Stimulated activated CD8-positive, alpha-beta memory T cell treated with anti-CD3 and anti-CD28 coated beads, Interleukin-7, amount 100 ng/mL, for 24 hours (primary cell): ENCODE results near the gene IPO4.

Source experiments
- DNase-seq: peaks from one replicate; pipeline ENCODE4 v3.0.0-alpha.2; 2020; ENCODE audit warnings: low read depth

IPO4 gene

GRCh38 chr14:24131549-24131966 is 57.1 kb downstream of the IPO4 start:
- DNase-seq, result no peak

GRCh38 chr14:24130717-24131548 is 57.7 kb downstream of the IPO4 start:
- DNase-seq, result no peak

- DNase-seq, result no peak
Observed at GRCh38 chr14:24130380-24130716, 58.3 kb downstream of the IPO4 start, which contains the start of gene FITM1. TSS of gene FITM1 (plus strand) at chr14:24130659. CDS start at chr14:24131564, 905 bp downstream.
